ENCODE data around the gene SLC35F1.
A peak's percentile ranks its signal among the peaks of the same experiment; 100 is the strongest.

The SLC35F1 gene

GRCh38 chr6:118281291-118281690 lies 374.2 kb downstream of the SLC35F1 start:
- no peak for DNase-seq (ENCODE audit: low read depth)

GRCh38 chr6:118283766-118284165 lies 376.7 kb downstream of the SLC35F1 start:
- peak; percentile 16 for DNase-seq (ENCODE audit: low read depth)

GRCh38 chr6:118284736-118285360 lies 377.8 kb downstream of the SLC35F1 start:
- DNase-seq (ENCODE audit: low read depth), result no peak

- no peak for DNase-seq (ENCODE audit: low read depth)
Measured at GRCh38 chr6:118285791-118286190, 378.7 kb downstream of the SLC35F1 start.

GRCh38 chr6:118288355-118289124 lies 381.5 kb downstream of the SLC35F1 start:
- DNase-seq (ENCODE audit: low read depth), result no peak

- no peak for DNase-seq (ENCODE audit: low read depth)
Measured at GRCh38 chr6:118292558-118292957, 385.5 kb downstream of the SLC35F1 start.

GRCh38 chr6:118294906-118295305 lies 387.8 kb downstream of the SLC35F1 start:
- no peak for DNase-seq (ENCODE audit: low read depth)

GRCh38 chr6:118295336-118295735 lies 388.3 kb downstream of the SLC35F1 start:
- no peak for DNase-seq (ENCODE audit: low read depth)

- no peak for DNase-seq (ENCODE audit: low read depth)
Measured at GRCh38 chr6:118296129-118296901, 389.3 kb downstream of the SLC35F1 start.

- no peak for DNase-seq (ENCODE audit: low read depth)
Measured at GRCh38 chr6:118297821-118298220, 390.8 kb downstream of the SLC35F1 start.

- DNase-seq (ENCODE audit: low read depth), result no peak
Measured at GRCh38 chr6:118298476-118299427, 391.7 kb downstream of the SLC35F1 start.

GRCh38 chr6:118299457-118299856 lies 392.4 kb downstream of the SLC35F1 start:
- DNase-seq (ENCODE audit: low read depth), result no peak

GRCh38 chr6:118304321-118304720 lies 397.3 kb downstream of the SLC35F1 start:
- no peak for DNase-seq (ENCODE audit: low read depth)

- DNase-seq (ENCODE audit: low read depth), result no peak
Measured at GRCh38 chr6:118305081-118305480, 398.0 kb downstream of the SLC35F1 start.

- no peak for DNase-seq (ENCODE audit: low read depth)
Measured at GRCh38 chr6:118306392-118307238, 399.6 kb downstream of the SLC35F1 start.

GRCh38 chr6:118307581-118307980 lies 400.5 kb downstream of the SLC35F1 start:
- no peak for DNase-seq (ENCODE audit: low read depth)

GRCh38 chr6:118309337-118310093 lies 402.5 kb downstream of the SLC35F1 start:
- no peak for DNase-seq (ENCODE audit: low read depth)

GRCh38 chr6:118313208-118313607 lies 406.1 kb downstream of the SLC35F1 start:
- no peak for DNase-seq (ENCODE audit: low read depth)

GRCh38 chr6:118313762-118314161 lies 406.7 kb downstream of the SLC35F1 start:
- no peak for DNase-seq (ENCODE audit: low read depth)

GRCh38 chr6:118316796-118317384 lies 409.8 kb downstream of the SLC35F1 start:
- no peak for DNase-seq (ENCODE audit: low read depth)

All from activated T-cell treated with anti-CD3 and anti-CD28 coated beads for 24 hours (primary cell).